MM.1S (cell line): ENCODE measurements around the gene SLC22A15.

ENCODE experiments used
- EZH2 ChIP-seq: fragments of 300-600 bp; sonication (generic); optimal IDR thresholded peaks from 2 replicates; pipeline ENCODE3; 2017; ENCODE audit warnings: low read depth, mild to moderate bottlenecking, antibody characterized with exemption, low read length, mixed read lengths
- TF ChIP-seq, protein P1 (sequence below): fragments of 300-600 bp; sonication (generic); IDR thresholded peaks from 2 replicates; pipeline ENCODE4 v1.5.1; 2016; ENCODE audit warnings: antibody characterized with exemption, low read length, mixed read lengths

DNA sequence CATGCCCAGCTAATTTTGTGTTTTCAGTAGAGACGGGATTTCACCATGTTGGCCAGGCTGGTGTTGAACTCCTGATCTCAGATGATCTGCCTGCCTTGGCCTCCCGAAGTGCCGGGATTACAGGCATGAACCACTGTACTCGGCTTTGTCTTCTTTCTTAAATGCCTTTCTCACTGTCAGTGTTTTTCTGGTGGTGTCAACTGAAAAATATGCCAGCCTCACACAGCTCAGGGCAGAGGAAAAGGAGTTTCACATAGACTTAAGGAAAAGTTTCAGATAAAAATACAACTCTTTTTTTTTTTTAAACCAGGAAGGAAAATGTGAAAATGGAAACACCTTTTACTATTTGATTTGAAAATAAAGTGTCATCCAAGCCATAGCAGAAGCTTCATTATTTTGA is 130.3 kb downstream of the SLC22A15 start:
- TF ChIP-seq EZH2 = no peak
- TF ChIP-seq, protein P1, sequence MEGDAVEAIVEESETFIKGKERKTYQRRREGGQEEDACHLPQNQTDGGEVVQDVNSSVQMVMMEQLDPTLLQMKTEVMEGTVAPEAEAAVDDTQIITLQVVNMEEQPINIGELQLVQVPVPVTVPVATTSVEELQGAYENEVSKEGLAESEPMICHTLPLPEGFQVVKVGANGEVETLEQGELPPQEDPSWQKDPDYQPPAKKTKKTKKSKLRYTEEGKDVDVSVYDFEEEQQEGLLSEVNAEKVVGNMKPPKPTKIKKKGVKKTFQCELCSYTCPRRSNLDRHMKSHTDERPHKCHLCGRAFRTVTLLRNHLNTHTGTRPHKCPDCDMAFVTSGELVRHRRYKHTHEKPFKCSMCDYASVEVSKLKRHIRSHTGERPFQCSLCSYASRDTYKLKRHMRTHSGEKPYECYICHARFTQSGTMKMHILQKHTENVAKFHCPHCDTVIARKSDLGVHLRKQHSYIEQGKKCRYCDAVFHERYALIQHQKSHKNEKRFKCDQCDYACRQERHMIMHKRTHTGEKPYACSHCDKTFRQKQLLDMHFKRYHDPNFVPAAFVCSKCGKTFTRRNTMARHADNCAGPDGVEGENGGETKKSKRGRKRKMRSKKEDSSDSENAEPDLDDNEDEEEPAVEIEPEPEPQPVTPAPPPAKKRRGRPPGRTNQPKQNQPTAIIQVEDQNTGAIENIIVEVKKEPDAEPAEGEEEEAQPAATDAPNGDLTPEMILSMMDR = no peak
